GM23338 (cell line): ENCODE data around the gene SMAGP. TPM values are rescaled to one million over a fixed set of nuclear protein-coding genes. Genes with fewer than 3 reads are reported as not detected.

Experiments
- ATAC-seq: fragments of 200-7000 bp; cut with Tn5 transposase; 3 replicates; pipeline ENCODE4 v1.9.1; 2020
- DNase-seq: peaks from one replicate; pipeline ENCODE4 v3.0.0-alpha.2; 2015; ENCODE audit warnings: low spot score
- H2AFZ ChIP-seq: fragments of 200-600 bp; sonication (generic); 2 replicates; pipeline ENCODE4 v1.8.0; 2016; ENCODE audit warnings: antibody characterized with exemption, mild to moderate bottlenecking, moderate library complexity
- H3F3A ChIP-seq: fragments of 200-600 bp; sonication (generic); replicated peaks from 2 replicates; pipeline ENCODE4 v1.8.0; 2017; ENCODE audit warnings: antibody characterized with exemption, mixed run types, low read depth
- H3K27ac ChIP-seq: fragments of 200-600 bp; sonication (generic); 2 replicates; pipeline ENCODE4 v1.6.1; 2016; ENCODE audit warnings: low read depth
- H3K27me3 ChIP-seq: fragments of 200-600 bp; sonication (generic); 2 replicates; pipeline ENCODE4 v1.8.0; 2016; ENCODE audit warnings: mild to moderate bottlenecking, mixed run types, moderate library complexity; ENCODE audit not compliant: insufficient read depth
- H3K36me3 ChIP-seq: fragments of 200-600 bp; sonication (generic); 2 replicates; pipeline ENCODE4 v1.8.0; 2016; ENCODE audit warnings: mild to moderate bottlenecking; ENCODE audit not compliant: insufficient read depth
- H3K4me1 ChIP-seq: fragments of 200-600 bp; sonication (generic); 2 replicates; pipeline ENCODE4 v1.8.0; 2016; ENCODE audit warnings: mild to moderate bottlenecking, moderate library complexity; ENCODE audit not compliant: insufficient read depth
- H3K4me2 ChIP-seq: fragments of 200-600 bp; sonication (generic); 2 replicates; pipeline ENCODE4 v1.7.1; 2017; ENCODE audit warnings: mixed run types
- H3K4me3 ChIP-seq: fragments of 200-600 bp; sonication (generic); 2 replicates; pipeline ENCODE4 v1.6.1; 2016; ENCODE audit warnings: mixed run types
- H3K79me2 ChIP-seq: fragments of 200-600 bp; sonication (generic); replicated peaks from 2 replicates; pipeline ENCODE4 v1.8.0; 2017; ENCODE audit warnings: mild to moderate bottlenecking; ENCODE audit not compliant: insufficient read depth
- H3K9me2 ChIP-seq: fragments of 200-600 bp; sonication (generic); 2 replicates; pipeline ENCODE4 v1.8.0; 2017; ENCODE audit not compliant: insufficient read depth
- H4K20me1 ChIP-seq: fragments of 200-600 bp; sonication (generic); replicated peaks from 2 replicates; pipeline ENCODE4 v1.8.0; 2017; ENCODE audit warnings: mild to moderate bottlenecking; ENCODE audit not compliant: insufficient read depth
- H3K27ac Mint-ChIP-seq: 2 replicates; pipeline ENCODE4 v1.8.0; 2020; ENCODE audit warnings: inconsistent platforms, mild to moderate bottlenecking, moderate library complexity, mixed read lengths
- H3K27me3 Mint-ChIP-seq: 3 replicates; pipeline ENCODE4 v1.8.0; 2022; ENCODE audit warnings: low read depth, mild to moderate bottlenecking, moderate library complexity, mixed read lengths, inconsistent platforms; ENCODE audit not compliant: insufficient read depth, poor library complexity
- H3K36me3 Mint-ChIP-seq: 3 replicates; pipeline ENCODE4 v1.8.0; 2021; ENCODE audit warnings: low read depth, mild to moderate bottlenecking, inconsistent platforms, moderate library complexity, mixed read lengths
- H3K4me1 Mint-ChIP-seq: 3 replicates; pipeline ENCODE4 v1.8.0; 2020; ENCODE audit warnings: mild to moderate bottlenecking, inconsistent platforms, mixed read lengths
- H3K4me3 Mint-ChIP-seq: 3 replicates; pipeline ENCODE4 v1.8.0; 2021; ENCODE audit warnings: moderate library complexity, mild to moderate bottlenecking, inconsistent platforms, mixed read lengths
- H3K9me3 Mint-ChIP-seq: 3 replicates; pipeline ENCODE4 v1.8.0; 2020; ENCODE audit warnings: moderate library complexity, mild to moderate bottlenecking, inconsistent platforms, mixed read lengths
- CREB1 ChIP-seq: fragments of 250-450 bp; sonication (Bioruptor Pico); IDR thresholded peaks from 2 replicates; pipeline ENCODE4 v1.5.0; 2020; ENCODE audit warnings: low read depth, mild to moderate bottlenecking, moderate library complexity
- EZH2 ChIP-seq: fragments of 200-600 bp; sonication (generic); IDR thresholded peaks from one replicate; pipeline ENCODE4 v1.8.0; 2017; ENCODE audit warnings: antibody characterized with exemption, mild to moderate bottlenecking, low read depth; ENCODE audit not compliant: unreplicated experiment
- EZH2phosphoT487 ChIP-seq: fragments of 200-600 bp; sonication (generic); IDR thresholded peaks from one replicate; pipeline ENCODE4 v1.8.1; 2018; ENCODE audit warnings: antibody characterized with exemption; ENCODE audit not compliant: unreplicated experiment
- JUNB ChIP-seq: IDR thresholded peaks from one replicate; pipeline ENCODE4 v1.6.1; 2016; ENCODE audit warnings: antibody characterized with exemption; ENCODE audit not compliant: unreplicated experiment
- NANOG ChIP-seq: IDR thresholded peaks from 2 replicates; pipeline ENCODE4 v1.6.1; 2016; ENCODE audit warnings: antibody characterized with exemption, borderline replicate concordance
- POLR2AphosphoS5 ChIP-seq: IDR thresholded peaks from 2 replicates; pipeline ENCODE4 v1.6.1; 2016; ENCODE audit warnings: antibody characterized with exemption, low read depth
- STAT1 ChIP-seq: IDR thresholded peaks from one replicate; pipeline ENCODE4 v1.6.1; 2016; ENCODE audit warnings: antibody characterized with exemption; ENCODE audit not compliant: unreplicated experiment
- ZNF114 ChIP-seq: fragments of 250-450 bp; sonication (Bioruptor Pico); IDR thresholded peaks from 2 replicates; pipeline ENCODE4 v1.5.0; 2020; ENCODE audit warnings: mild to moderate bottlenecking, moderate library complexity
- ZNF331 ChIP-seq: fragments of 250-450 bp; sonication (Bioruptor Pico); IDR thresholded peaks from 2 replicates; pipeline ENCODE4 v1.5.0; 2020; ENCODE audit warnings: low read depth, mild to moderate bottlenecking, moderate library complexity
- ZNF462 ChIP-seq: fragments of 250-450 bp; sonication (Bioruptor Pico); IDR thresholded peaks from 2 replicates; pipeline ENCODE4 v1.5.0; 2020; ENCODE audit warnings: mild to moderate bottlenecking, moderate library complexity
- polyA plus RNA-seq: library from polyadenylated mRNA; unstranded; fragments of >200 nt; fragmentation: Nextera tagmentation; extraction: Ambion mirVana; gene quantifications from 2 replicates; pipeline ENCODE4 v1.2.1, GENCODE V29; 2016
- total RNA-seq: library from RNA; depleted of rRNA; stranded (reverse); fragments of >200 nt; shearing (Covaris generic); gene quantifications from 2 replicates; pipeline ENCODE4 v1.2.3, GENCODE V29; 2014
- TF ChIP-seq, protein P1 (sequence below): IDR thresholded peaks from one replicate; pipeline ENCODE4 v1.6.1; 2018; ENCODE audit warnings: antibody characterized with exemption; ENCODE audit not compliant: unreplicated experiment
- TF ChIP-seq, protein P2 (sequence below): IDR thresholded peaks from 2 replicates; pipeline ENCODE4 v1.6.1; 2016; ENCODE audit warnings: antibody characterized with exemption
- TF ChIP-seq, protein P3 (sequence below), 2 experiments: fragments of 200-600 bp in 1 of 2; sonication (generic) in 1 of 2; conservative IDR thresholded peaks; 2 replicates each; pipeline versions ENCODE4 v1.5.1 to v1.6.1; 2016 to 2017; ENCODE audit warnings: antibody characterized with exemption in 2 of 2, low read depth in 2 of 2, mild to moderate bottlenecking in 2 of 2, moderate library complexity in 1 of 2

Gene SMAGP
- total and polyA plus RNA-seq, 2 experiments from 2014 or later, result 4.7 to 8.2 TPM

- Histone ChIP-seq H4K20me1 (no peaks in the 10 kb centered on the region), H3K79me2 (peaks cover 16% of the 10 kb centered on the region; the same call in 1 of the 2 replicates), H3K4me3 (peak overlapping the region; percentile 63), H3K27ac (peak overlapping the region; percentile 83; the same call in 1 of the 2 replicates), H3K4me2 (peak overlapping the region; percentile 86), H3K4me1 (peaks cover 22% of the 10 kb centered on the region), H3K9me2 (no peaks in the 10 kb centered on the region), H3K36me3 (no peaks in the 10 kb centered on the region), H2AFZ (0 out of 2 replicates have a peak overlapping the region, but pooled peaks have one; percentile 21), H3K27me3 (no peaks in the 10 kb centered on the region), H3F3A (peaks cover 18% of the 10 kb centered on the region; the same call in 1 of the 2 replicates)
- H3K4me3 Mint-ChIP-seq, result peak overlapping the region; percentile 74
- no peak overlapping the region for H3K27ac Mint-ChIP-seq
- TF ChIP-seq, protein P1, sequence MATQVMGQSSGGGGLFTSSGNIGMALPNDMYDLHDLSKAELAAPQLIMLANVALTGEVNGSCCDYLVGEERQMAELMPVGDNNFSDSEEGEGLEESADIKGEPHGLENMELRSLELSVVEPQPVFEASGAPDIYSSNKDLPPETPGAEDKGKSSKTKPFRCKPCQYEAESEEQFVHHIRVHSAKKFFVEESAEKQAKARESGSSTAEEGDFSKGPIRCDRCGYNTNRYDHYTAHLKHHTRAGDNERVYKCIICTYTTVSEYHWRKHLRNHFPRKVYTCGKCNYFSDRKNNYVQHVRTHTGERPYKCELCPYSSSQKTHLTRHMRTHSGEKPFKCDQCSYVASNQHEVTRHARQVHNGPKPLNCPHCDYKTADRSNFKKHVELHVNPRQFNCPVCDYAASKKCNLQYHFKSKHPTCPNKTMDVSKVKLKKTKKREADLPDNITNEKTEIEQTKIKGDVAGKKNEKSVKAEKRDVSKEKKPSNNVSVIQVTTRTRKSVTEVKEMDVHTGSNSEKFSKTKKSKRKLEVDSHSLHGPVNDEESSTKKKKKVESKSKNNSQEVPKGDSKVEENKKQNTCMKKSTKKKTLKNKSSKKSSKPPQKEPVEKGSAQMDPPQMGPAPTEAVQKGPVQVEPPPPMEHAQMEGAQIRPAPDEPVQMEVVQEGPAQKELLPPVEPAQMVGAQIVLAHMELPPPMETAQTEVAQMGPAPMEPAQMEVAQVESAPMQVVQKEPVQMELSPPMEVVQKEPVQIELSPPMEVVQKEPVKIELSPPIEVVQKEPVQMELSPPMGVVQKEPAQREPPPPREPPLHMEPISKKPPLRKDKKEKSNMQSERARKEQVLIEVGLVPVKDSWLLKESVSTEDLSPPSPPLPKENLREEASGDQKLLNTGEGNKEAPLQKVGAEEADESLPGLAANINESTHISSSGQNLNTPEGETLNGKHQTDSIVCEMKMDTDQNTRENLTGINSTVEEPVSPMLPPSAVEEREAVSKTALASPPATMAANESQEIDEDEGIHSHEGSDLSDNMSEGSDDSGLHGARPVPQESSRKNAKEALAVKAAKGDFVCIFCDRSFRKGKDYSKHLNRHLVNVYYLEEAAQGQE, result no peak
- TF ChIP-seq, protein P2, sequence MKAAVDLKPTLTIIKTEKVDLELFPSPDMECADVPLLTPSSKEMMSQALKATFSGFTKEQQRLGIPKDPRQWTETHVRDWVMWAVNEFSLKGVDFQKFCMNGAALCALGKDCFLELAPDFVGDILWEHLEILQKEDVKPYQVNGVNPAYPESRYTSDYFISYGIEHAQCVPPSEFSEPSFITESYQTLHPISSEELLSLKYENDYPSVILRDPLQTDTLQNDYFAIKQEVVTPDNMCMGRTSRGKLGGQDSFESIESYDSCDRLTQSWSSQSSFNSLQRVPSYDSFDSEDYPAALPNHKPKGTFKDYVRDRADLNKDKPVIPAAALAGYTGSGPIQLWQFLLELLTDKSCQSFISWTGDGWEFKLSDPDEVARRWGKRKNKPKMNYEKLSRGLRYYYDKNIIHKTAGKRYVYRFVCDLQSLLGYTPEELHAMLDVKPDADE, result no peak
- TF ChIP-seq ZNF114 (CRISPR knock-in tag) (no peak), CREB1 (no peak), STAT1 (no peak), ZNF331 (CRISPR knock-in tag) (no peak), ZNF462 (CRISPR knock-in tag) (no peak), EZH2 (no peak), POLR2AphosphoS5 (no peak), JUNB (no peak), EZH2phosphoT487 (no peak), NANOG (no peak)
- TF ChIP-seq, protein P3, sequence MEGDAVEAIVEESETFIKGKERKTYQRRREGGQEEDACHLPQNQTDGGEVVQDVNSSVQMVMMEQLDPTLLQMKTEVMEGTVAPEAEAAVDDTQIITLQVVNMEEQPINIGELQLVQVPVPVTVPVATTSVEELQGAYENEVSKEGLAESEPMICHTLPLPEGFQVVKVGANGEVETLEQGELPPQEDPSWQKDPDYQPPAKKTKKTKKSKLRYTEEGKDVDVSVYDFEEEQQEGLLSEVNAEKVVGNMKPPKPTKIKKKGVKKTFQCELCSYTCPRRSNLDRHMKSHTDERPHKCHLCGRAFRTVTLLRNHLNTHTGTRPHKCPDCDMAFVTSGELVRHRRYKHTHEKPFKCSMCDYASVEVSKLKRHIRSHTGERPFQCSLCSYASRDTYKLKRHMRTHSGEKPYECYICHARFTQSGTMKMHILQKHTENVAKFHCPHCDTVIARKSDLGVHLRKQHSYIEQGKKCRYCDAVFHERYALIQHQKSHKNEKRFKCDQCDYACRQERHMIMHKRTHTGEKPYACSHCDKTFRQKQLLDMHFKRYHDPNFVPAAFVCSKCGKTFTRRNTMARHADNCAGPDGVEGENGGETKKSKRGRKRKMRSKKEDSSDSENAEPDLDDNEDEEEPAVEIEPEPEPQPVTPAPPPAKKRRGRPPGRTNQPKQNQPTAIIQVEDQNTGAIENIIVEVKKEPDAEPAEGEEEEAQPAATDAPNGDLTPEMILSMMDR (conservative IDR thresholded peaks at IDR 0.05; ENCODE audit: low read depth in 2 of 2), result no peak
- no peaks in the 10 kb centered on the region for H3K36me3 Mint-ChIP-seq
- DNase-seq (peak; percentile 48), ATAC-seq (peak; percentile 4)
- H3K4me1 Mint-ChIP-seq, result peaks cover 17% of the 10 kb centered on the region
- H3K9me3 Mint-ChIP-seq, result no peaks in the 10 kb centered on the region
- H3K27me3 Mint-ChIP-seq, result peaks cover 2% of the 10 kb centered on the region
These were observed 53.6 kb downstream of the SMAGP start for GRCh38 chr12:51216642-51217041.
